Ovary (tissue), 9 donors: Measurements from ENCODE around the gene CLEC16A. TPM values are rescaled to one million over a fixed set of nuclear protein-coding genes. Genes with fewer than 3 reads are reported as not detected.
A peak's percentile ranks its signal among the peaks of the same experiment; 100 is the strongest.

Experiments
- DNase-seq, 5 donors: peaks; one replicate each; pipeline ENCODE4 v3.0.0-alpha.2; 2019 to 2020
- H3K27ac ChIP-seq, 2 donors: fragments of 200-600 bp; one replicate each; pipeline versions ENCODE4 v1.5.1 to v1.8.0; 2019 to 2022
- H3K27me3 ChIP-seq: fragments of 200-600 bp; one replicate; pipeline ENCODE4 v1.8.0; 2022
- H3K36me3 ChIP-seq: fragments of 200-600 bp; sonication (generic); one replicate; pipeline ENCODE4 v1.5.1; 2019
- H3K4me1 ChIP-seq: one replicate; pipeline ENCODE4 v1.8.1; 2013; ENCODE audit warnings: mild to moderate bottlenecking, moderate library complexity; ENCODE audit not compliant: insufficient read depth
- H3K4me3 ChIP-seq: fragments of 200-600 bp; sonication (generic); one replicate; pipeline ENCODE4 v1.5.1; 2017
- H3K9me3 ChIP-seq, 2 donors: fragments of 200-600 bp in 1 of 2; sonication (generic) in 1 of 2; one replicate each; pipeline versions ENCODE4 v1.5.1 to v1.8.1; 2013 to 2019; ENCODE audit warnings: mild to moderate bottlenecking in 1 of 2, moderate library complexity in 1 of 2
- CTCF ChIP-seq, 3 donors: fragments of 450-650 bp in 2 of 3; fragments of 200-600 bp in 1 of 3; IDR thresholded peaks; one replicate each; pipeline versions ENCODE4 v1.5.1 to v1.8.0; 2016 to 2022; ENCODE audit warnings: antibody characterized with exemption in 3 of 3, mild to moderate bottlenecking in 1 of 3
- EP300 ChIP-seq: sonication (generic); formaldehyde crosslinking; IDR thresholded peaks from one replicate; pipeline ENCODE4 v1.6.1; 2017; ENCODE audit warnings: antibody characterized with exemption
- POLR2A ChIP-seq: fragments of 450-650 bp; IDR thresholded peaks from one replicate; pipeline ENCODE4 v1.6.1; 2017; ENCODE audit warnings: antibody characterized with exemption, mild to moderate bottlenecking, moderate library complexity
- WGBS, 3 donors: extraction: QIAGEN DNeasy Blood & Tissue Kit in 1 of 3; methylation state at CpG; one replicate each; pipeline versions ENCODE4 v1.1.5 to v1.1.7; 2013 to 2017; 5-methylcytosine and 5-hydroxymethylcytosine counted together
- intact Hi-C, 4 donors: fragments of 100-400 bp; cut with DNase I; formaldehyde crosslinking; loops; one replicate each; pipeline versions ENCODE4 v1.11.0 to v1.15.1; 2022 to 2023
- polyA plus RNA-seq, 2 donors: library from polyadenylated mRNA; stranded (reverse); fragments of 200-250 nt in 1 of 2; fragments of 350-450 nt in 1 of 2; fragmentation: Illumina TruSeq in 1 of 2; extraction: RNeasy Lipid Tissue Mini Kit (QIAGEN cat#74804) in 1 of 2; gene quantifications; one replicate each; pipeline ENCODE4 v1.2.3, GENCODE V29; 2013 to 2014
- total RNA-seq, 7 donors: library from RNA; depleted of rRNA in 2 of 7; stranded (reverse); fragments of >200 nt in 2 of 7; fragmentation: NEBNext Ultra II Directional in 3 of 7; extraction: Animal tissue kit (Norgen Biotek cat#: 25700) in 3 of 7; gene quantifications; one replicate each; pipeline versions ENCODE4 v1.1.0 to v1.2.4, GENCODE V29; 2016 to 2023
- donor health status: DM: no; HTN: no; CAD: no; lungs with moderate emphysema.
- donor health status: DM: no; HTN: no; CAD: no.
- donor health status: Bipolar disorder and iron deficiency.
- donor health status: DM: yes; HTN: yes; CAD: no.
- donor health status: DM: no; HTN: no; CAD: no.
- donor health status: DM: yes; HTN: yes; CAD: no.

CLEC16A gene
- total and polyA plus RNA-seq, 9 donors: 6.4 to 28.1 (median 16.5) TPM

GRCh38 chr16:11084484-11084875 lies 140.1 kb downstream of the CLEC16A start:
- intact Hi-C loops: loop anchor here in 2 of 4 donors (10.0 kb wide), 3 partner anchors 60 to 270 kb away; no protein-coding TSS in a partner anchor
- H3K4me3 ChIP-seq: no peak overlapping the region
- H3K27me3 ChIP-seq: no peaks in the 10 kb centered on the region
- TF ChIP-seq POLR2A (no peak), CTCF (IDR thresholded peaks at IDR 0.05) (no peak), EP300 (no peak)
- no peak overlapping the region for H3K27ac ChIP-seq
- WGBS, 3 donors: 27 to 33% (median 28%) methylated on average over 11 of the region's 11 CpGs
- no peaks in the 10 kb centered on the region for H3K9me3 ChIP-seq
- peaks cover 16% of the 10 kb centered on the region for H3K4me1 ChIP-seq
- no peak for DNase-seq
- no peaks in the 10 kb centered on the region for H3K36me3 ChIP-seq

- H3K27ac ChIP-seq: no peak overlapping the region
- 58 to 80% (median 68%) methylated on average over 15 of the region's 15 CpGs for WGBS, 3 donors
These were observed 140.6 kb downstream of the CLEC16A start for GRCh38 chr16:11084876-11085485.

GRCh38 chr16:11085916-11086315 lies 141.6 kb downstream of the CLEC16A start:
- Histone ChIP-seq H3K4me3 (no peak overlapping the region), H3K27me3 (no peaks in the 10 kb centered on the region), H3K4me1 (peaks cover 17% of the 10 kb centered on the region), H3K36me3 (no peaks in the 10 kb centered on the region), H3K27ac (no peak overlapping the region), H3K9me3 (no peaks in the 10 kb centered on the region)
- TF ChIP-seq POLR2A (no peak), CTCF (IDR thresholded peaks at IDR 0.05) (no peak), EP300 (no peak)
- DNase-seq: no peak
- WGBS, 3 donors: 96 to 97% (median 96%) methylated on average over 5 of the region's 5 CpGs
- intact Hi-C loops: loop anchor here in 2 of 4 donors (10.0 kb wide), 3 partner anchors 61 to 269 kb away; no protein-coding TSS in a partner anchor

More at GRCh38 chr16:11084876-11085485, 140.6 kb downstream of the CLEC16A start:
- Histone ChIP-seq H3K27me3 (no peaks in the 10 kb centered on the region), H3K36me3 (no peaks in the 10 kb centered on the region), H3K9me3 (no peaks in the 10 kb centered on the region), H3K4me1 (peaks cover 17% of the 10 kb centered on the region), H3K4me3 (no peak overlapping the region)
- intact Hi-C loops: loop anchor here in 2 of 4 donors (10.0 kb wide), 3 partner anchors 60 to 270 kb away; no protein-coding TSS in a partner anchor
- TF ChIP-seq EP300 (no peak), CTCF (IDR thresholded peaks at IDR 0.05) (no peak), POLR2A (no peak)
- DNase-seq: no peak

GRCh38 chr16:11087691-11088073 lies 143.3 kb downstream of the CLEC16A start:
- H3K27ac ChIP-seq: peak overlapping the region in 1 of 2 donors; percentile 38
- TF ChIP-seq CTCF (IDR thresholded peaks at IDR 0.05) (no peak), POLR2A (no peak), EP300 (no peak)
- whole genome bisulfite sequencing, 3 donors: 84 to 93% (median 89%) methylated on average over 6 of the region's 6 CpGs
- H3K27me3 ChIP-seq: no peaks in the 10 kb centered on the region
- peaks cover 17% of the 10 kb centered on the region for H3K4me1 ChIP-seq
- intact Hi-C loops: loop anchor here in 2 of 4 donors (10.0 kb wide), 3 partner anchors 63 to 267 kb away; no protein-coding TSS in a partner anchor
- no peaks in the 10 kb centered on the region for H3K36me3 ChIP-seq
- no peak overlapping the region for H3K4me3 ChIP-seq
- DNase-seq: no peak
- H3K9me3 ChIP-seq: no peaks in the 10 kb centered on the region
